PC-3 (cell line): Measurements from ENCODE around the gene PSMA7.

Source experiments
- CTCF ChIP-seq: fragments of 300-600 bp; sonication (generic); conservative IDR thresholded peaks from 2 replicates; pipeline ENCODE4 v1.5.1; 2017; ENCODE audit warnings: antibody characterized with exemption, low read depth, mild to moderate bottlenecking, low read length
- EZH2 ChIP-seq: fragments of 300-600 bp; sonication (generic); IDR thresholded peaks from one replicate; pipeline ENCODE4 v1.6.1; 2017; ENCODE audit warnings: antibody characterized with exemption, mild to moderate bottlenecking, low read length; ENCODE audit not compliant: unreplicated experiment
- EZH2phosphoT487 ChIP-seq: fragments of 300-600 bp; sonication (generic); IDR thresholded peaks from 2 replicates; pipeline ENCODE4 v1.6.1; 2018; ENCODE audit warnings: mild to moderate bottlenecking, antibody characterized with exemption, low read length, borderline replicate concordance

GRCh38 chr20:62176866-62177265 lies 33.7 kb upstream of the PSMA7 start:
- TF ChIP-seq EZH2phosphoT487, result no peak
- no peak for TF ChIP-seq CTCF
- no peak for TF ChIP-seq EZH2
